Fibroblast of lung (primary cell): Measurements from ENCODE around the gene CCDC157.

Experiments
- CTCF ChIP-seq, 2 donors: IDR thresholded peaks in 1 of 2; conservative IDR thresholded peaks in 1 of 2; 1 replicate in 1 of 2; 2 replicates in 1 of 2; pipeline ENCODE4 v1.5.1; 2011 to 2012; ENCODE audit warnings: low read length in 2 of 2, control low read depth in 1 of 2, inconsistent platforms in 1 of 2, low read depth in 1 of 2, mild to moderate bottlenecking in 1 of 2
- EZH2 ChIP-seq: IDR thresholded peaks from 2 replicates; pipeline ENCODE4 v1.5.1; 2012; ENCODE audit warnings: low read length, control low read depth, mild to moderate bottlenecking; ENCODE audit errors: missing control alignments

DNA sequence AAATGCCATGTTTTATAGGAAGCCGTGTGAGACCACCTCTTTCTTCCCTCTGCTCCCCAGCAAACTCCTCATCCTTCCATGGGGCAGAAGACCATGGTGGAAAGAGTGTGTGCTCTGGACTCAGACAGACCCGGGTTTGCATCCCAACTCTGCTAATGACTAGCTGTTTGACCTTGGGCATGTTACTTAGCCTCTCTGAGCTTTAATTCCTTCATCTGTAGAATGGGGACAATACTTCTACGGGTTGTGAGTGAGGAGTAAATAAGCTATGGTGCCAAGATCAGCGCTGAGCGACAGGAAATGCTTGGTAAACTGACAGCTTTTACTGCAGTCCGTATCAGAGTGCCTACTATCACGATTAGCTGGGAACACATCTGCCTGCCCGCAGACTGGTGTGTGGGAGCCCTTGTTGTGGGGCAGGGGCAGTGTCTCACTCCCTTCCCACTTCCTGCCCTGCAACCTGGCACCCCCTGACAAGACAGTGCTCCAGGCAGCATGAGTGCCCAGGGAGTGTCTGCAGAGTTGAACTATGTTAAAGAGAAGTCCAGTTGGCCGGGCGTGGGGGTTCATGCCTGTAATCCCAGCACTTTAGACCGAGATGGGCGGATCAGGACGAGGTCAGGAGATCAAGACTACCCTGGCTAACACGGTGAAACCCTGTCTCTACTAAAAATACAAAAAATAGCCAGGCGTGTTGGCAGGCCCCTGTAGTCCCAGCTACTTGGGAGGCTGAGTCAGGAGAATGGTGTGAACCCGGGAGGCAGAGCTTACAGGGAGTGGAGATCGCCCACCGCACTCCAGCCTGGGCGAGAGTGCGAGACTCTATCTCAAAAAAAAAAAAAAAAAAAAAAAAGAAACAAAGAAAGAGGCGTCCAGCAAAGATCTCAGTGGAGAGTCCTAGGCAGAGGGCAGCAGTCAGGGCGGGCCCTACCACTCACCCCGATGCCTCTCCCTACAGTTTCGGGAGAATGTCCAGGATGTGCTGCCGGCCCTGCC is 42.2 kb downstream of the CCDC157 start:
- no peak for TF ChIP-seq CTCF (conservative IDR thresholded peaks at IDR 0.05 in 1 of 2, IDR thresholded peaks at IDR 0.05 in 1 of 2; ENCODE audit: low read depth in 1 of 2, low read length in 2 of 2)
- TF ChIP-seq EZH2 = no peak
